HepG2 (cell line): Measurements from ENCODE around the gene AEN. TPM values are rescaled to one million over a fixed set of nuclear protein-coding genes. Genes with fewer than 3 reads are reported as not detected.

Source experiments
- ATAC-seq: fragments of 200-7000 bp; cut with Tn5 transposase; 3 replicates; pipeline ENCODE4 v1.9.1; 2020; ENCODE audit warnings: mild to moderate bottlenecking, moderate library complexity
- BruUV-seq: library from RNA; stranded (reverse); fragments of 400-500 nt; replicated peaks from 2 replicates; lab custom pipeline; 2021; lab: Mats Ljungman, UMichigan
- CTCF ChIA-PET: fragments of 300-600 bp; formaldehyde crosslinking; extraction: SDS; loops from one replicate; lab custom pipeline; 2021; ENCODE audit warnings: low total read pairs, inconsistent platforms, low intra/inter-chr PET ratio; lab: Yijun Ruan, JAX
- POLR2A ChIA-PET: fragments of 350-600 bp; sonication (Branson Sonifier 250); formaldehyde crosslinking; loops from one replicate; lab custom pipeline; 2020; ENCODE audit warnings: antibody characterized with exemption, inconsistent platforms; lab: Yijun Ruan, JAX
- DNase-seq: peaks from one replicate; pipeline ENCODE4 v3.0.0-alpha.2; 2015; ENCODE audit warnings: low spot score
- FAIRE-seq: peaks from 3 replicates; lab custom pipeline; 2011; peaks lifted over from hg19 to GRCh38; lab: Jason Lieb, UNC
- H2AFZ ChIP-seq: one replicate; pipeline ENCODE4 v1.6.1; 2011; ENCODE audit warnings: low read length, inconsistent platforms
- H3K27ac ChIP-seq: fragments of 300-600 bp; 3 replicates; pipeline ENCODE4 v1.8.0; 2011; ENCODE audit warnings: mixed run types, mild to moderate bottlenecking, mixed read lengths, low read length, inconsistent platforms; ENCODE audit not compliant: insufficient read depth; ENCODE audit errors: extremely low read length
- H3K27me3 ChIP-seq, 2 experiments: fragments of 200-600 bp in 1 of 2; 2 replicates in 1 of 2; 3 replicates in 1 of 2; pipeline versions ENCODE4 v1.6.0 to v1.8.0; 2011; ENCODE audit warnings: low read length in 2 of 2, mild to moderate bottlenecking in 2 of 2, moderate library complexity in 2 of 2, inconsistent platforms in 1 of 2; ENCODE audit not compliant: insufficient read depth in 2 of 2, control insufficient read depth in 1 of 2
- H3K36me3 ChIP-seq, 2 experiments: fragments of 200-600 bp in 1 of 2; replicated peaks in 1 of 2; 2 replicates in 1 of 2; 3 replicates in 1 of 2; pipeline versions ENCODE4 v1.5.1 to v1.8.0; 2011; ENCODE audit warnings: low read length in 2 of 2, inconsistent platforms in 1 of 2; ENCODE audit not compliant: insufficient read depth in 2 of 2, control insufficient read depth in 1 of 2
- H3K4me1 ChIP-seq: 2 replicates; pipeline ENCODE4 v1.5.1; 2012; ENCODE audit warnings: low read length, inconsistent platforms; ENCODE audit not compliant: insufficient read depth
- H3K4me2 ChIP-seq: 2 replicates; pipeline ENCODE4 v1.6.0; 2011; ENCODE audit warnings: low read depth, low read length, inconsistent platforms
- H3K4me3 ChIP-seq, 3 experiments: fragments of 200-600 bp in 1 of 3; sonication (generic), shearing (Covaris generic) in 1 of 3; replicated peaks in 1 of 3; 2 replicates each; pipeline ENCODE4 v1.5.1; 2011 to 2016; ENCODE audit warnings: low read length in 3 of 3, inconsistent platforms in 2 of 3, low read depth in 2 of 3, mild to moderate bottlenecking in 2 of 3, control low read depth in 1 of 3, mixed read lengths in 1 of 3; ENCODE audit not compliant: insufficient read depth in 1 of 3
- H3K79me2 ChIP-seq: one replicate; pipeline ENCODE4 v1.6.1; 2011; ENCODE audit warnings: low read length, inconsistent platforms; ENCODE audit not compliant: insufficient read depth
- H3K9ac ChIP-seq: 2 replicates; pipeline ENCODE4 v1.6.0; 2011; ENCODE audit warnings: mild to moderate bottlenecking, low read depth, low read length, inconsistent platforms; ENCODE audit not compliant: insufficient read depth
- H3K9me3 ChIP-seq: 2 replicates; pipeline ENCODE4 v1.5.1; 2012; ENCODE audit warnings: mild to moderate bottlenecking, low read length
- H4K20me1 ChIP-seq: 2 replicates; pipeline ENCODE4 v1.6.0; 2011; ENCODE audit warnings: inconsistent platforms, mild to moderate bottlenecking, low read length, moderate library complexity; ENCODE audit not compliant: insufficient read depth
- MAFF ChIP-seq: IDR thresholded peaks from 2 replicates; pipeline ENCODE4 v1.6.1; 2011; ENCODE audit warnings: low read depth, low read length, improper control_type of control experiment
- PHB2 ChIP-seq: fragments of 450-650 bp; IDR thresholded peaks from 2 replicates; pipeline ENCODE4 v1.6.1; 2018; ENCODE audit not compliant: partially characterized antibody
- POLR2A ChIP-seq, 2 experiments: IDR thresholded peaks; 2 replicates each; pipeline ENCODE4 v1.6.1; 2011; ENCODE audit warnings: low read depth in 2 of 2, low read length in 2 of 2, mild to moderate bottlenecking in 1 of 2, moderate library complexity in 1 of 2; ENCODE audit not compliant: insufficient read depth in 1 of 2
- STAG1 ChIP-seq: sonication (generic); formaldehyde crosslinking; IDR thresholded peaks from 2 replicates; pipeline ENCODE4 v1.4.0; 2020; ENCODE audit warnings: missing genetic modification reagents
- TCF7 ChIP-seq: sonication (generic); IDR thresholded peaks from 2 replicates; pipeline ENCODE4 v1.6.1; 2016; ENCODE audit warnings: antibody characterized with exemption, low read depth
- ZNF772 ChIP-seq: sonication (generic); formaldehyde crosslinking; IDR thresholded peaks from 2 replicates; pipeline ENCODE4 v1.5.0; 2020; ENCODE audit warnings: mild to moderate bottlenecking, missing genetic modification reagents
- WGBS: methylation state at CpG from one replicate; pipeline ENCODE4 v1.1.6; 2017; ENCODE audit warnings: low lambda C conversion rate; 5-methylcytosine and 5-hydroxymethylcytosine counted together
- in situ Hi-C: cut with HindIII; loops from 2 replicates; pipeline ENCODE4 v1.10.0; 2017; ENCODE audit warnings: low pct_unique_long_range_greater_than_20kb; ENCODE audit not compliant: extremely low pct_ligation_motif_present
- intact Hi-C: fragments of 100-400 bp; cut with micrococcal nuclease; formaldehyde crosslinking; loops from one replicate; pipeline ENCODE4 v1.10.0; 2022; ENCODE audit not compliant: unreplicated experiment
- polyA plus RNA-seq, 8 experiments: library from polyadenylated mRNA; depleted of rRNA in 3 of 8; stranded (reverse) in 7 of 8; unstranded in 1 of 8; fragments of >200 nt; fragmentation: Illumina TruSeq in 4 of 8; extraction: Trizol in 4 of 8; gene quantifications; 2 replicates each; pipeline versions ENCODE4 v1.2.1 to v1.2.3, GENCODE V29; 2011 to 2016; ENCODE audit warnings: low read depth in 4 of 8, missing spikeins in 1 of 8, mixed read lengths in 1 of 8; ENCODE audit not compliant: insufficient read depth in 1 of 8
- total RNA-seq, 5 experiments: library from RNA; depleted of rRNA; stranded (reverse); fragments of >200 nt; fragmentation: Illumina TruSeq; extraction: Trizol; gene quantifications; 2 replicates each; pipeline ENCODE4 v1.2.3, GENCODE V29; 2016; ENCODE audit warnings: low read depth in 1 of 5
- TF ChIP-seq, protein P1 (sequence below): sonication (generic); formaldehyde crosslinking; conservative IDR thresholded peaks from 2 replicates; pipeline ENCODE4 v1.4.0; 2020; ENCODE audit warnings: mild to moderate bottlenecking, missing genetic modification reagents, moderate library complexity
- TF ChIP-seq, protein P2 (sequence below): sonication (generic); formaldehyde crosslinking; IDR thresholded peaks from 2 replicates; pipeline ENCODE4 v1.9.0; 2022; ENCODE audit warnings: missing genetic modification reagents, mild to moderate bottlenecking, borderline replicate concordance
- TF ChIP-seq, protein P3 (sequence below): IDR thresholded peaks from 2 replicates; pipeline ENCODE4 v1.4.0; 2020; ENCODE audit warnings: mild to moderate bottlenecking, missing genetic modification reagents
- TF ChIP-seq, protein P4 (sequence below): sonication (generic); formaldehyde crosslinking; IDR thresholded peaks from 2 replicates; pipeline ENCODE4 v1.5.0; 2020; ENCODE audit warnings: mild to moderate bottlenecking, missing genetic modification reagents

The AEN gene
- total and polyA plus RNA-seq, 2 of the 13 experiments (the other 11 are each of a cell fraction or from before 2014, with no cell fraction given): 51.3 to 118 TPM

DNA sequence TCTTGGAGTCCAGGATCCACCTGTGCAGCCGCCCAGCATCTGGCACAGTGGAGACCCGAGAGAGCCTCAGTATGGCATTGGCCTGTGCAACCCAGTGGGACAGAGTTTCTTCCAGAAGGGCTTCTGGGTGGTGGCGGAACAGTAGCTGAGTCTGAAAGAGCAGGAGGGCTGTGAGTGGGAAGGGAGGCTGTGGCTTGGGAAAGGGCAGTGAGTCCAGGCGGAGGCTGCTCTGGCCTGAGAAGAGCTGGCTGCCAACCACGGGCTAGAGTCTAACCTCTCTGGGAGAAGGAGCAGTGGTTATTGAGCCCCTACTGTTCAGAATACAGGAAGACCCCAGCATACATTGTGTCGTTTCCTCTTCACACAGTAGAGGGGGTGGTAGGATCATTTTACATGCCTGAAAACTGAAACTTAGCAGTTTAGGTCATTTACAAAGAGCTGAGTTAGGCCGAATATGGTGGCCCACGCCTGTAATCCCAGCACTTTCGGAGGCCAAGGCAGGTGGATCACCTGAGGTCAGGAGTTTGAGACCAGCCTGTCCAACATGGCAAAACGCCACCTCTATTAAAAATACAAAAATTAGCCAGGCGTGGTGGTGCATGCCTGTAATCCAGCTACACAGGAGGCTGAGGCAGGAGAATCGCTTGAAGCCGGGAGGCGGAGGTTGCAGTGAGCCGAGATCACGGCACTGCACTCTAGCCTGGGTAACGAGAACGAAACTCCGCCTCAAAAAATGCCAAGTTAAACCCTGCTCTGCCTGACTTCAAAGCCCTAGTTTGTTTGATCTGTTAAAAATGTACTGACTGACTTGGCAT is 3.2 kb downstream of the AEN start:
- intact Hi-C loops (loop anchor here (1.0 to 10.0 kb wide), 2 partner anchors 77 to 210 kb away; no protein-coding TSS in a partner anchor), in situ Hi-C loops (no loop called here)
- peak overlapping the region; percentile 55 for H3K27ac ChIP-seq
- WGBS: 48% methylated on average over 17 of the region's 19 CpGs
- H3K4me3 ChIP-seq: peak overlapping the region; percentile 15 to 87 (median 29); a peak in 5 of 6 replicates
- DNase-seq (peak; percentile 58), FAIRE-seq (no peak), ATAC-seq (peak; percentile 43)
- peaks cover 68% of the 10 kb centered on the region for H3K4me1 ChIP-seq
- H3K36me3 ChIP-seq: peaks cover 17 to 46% of the 10 kb centered on the region in 2 experiments
- H3K9ac ChIP-seq: peak overlapping the region; percentile 99
- no peaks in the 10 kb centered on the region for H3K27me3 ChIP-seq
- CTCF ChIA-PET: interaction anchor here (1.0 to 1.7 kb wide), 2 partner anchors 77 to 210 kb away, joined by 3 to 5 read pairs; no protein-coding TSS in a partner anchor
- BruUV-seq: no TSS peak
- H3K4me2 ChIP-seq: peak overlapping the region; percentile 84
- H3K79me2 ChIP-seq: peaks cover 78% of the 10 kb centered on the region
- H4K20me1 ChIP-seq: peaks cover 65% of the 10 kb centered on the region
- H3K9me3 ChIP-seq: no peaks in the 10 kb centered on the region
- no peak overlapping the region for H2AFZ ChIP-seq
- POLR2A ChIA-PET: interaction anchor here (2.2 to 2.7 kb wide), 3 partner anchors 9 to 11 kb away, joined by 9 to 19 read pairs (median 10); no protein-coding TSS in a partner anchor
- no peak for TF ChIP-seq ZNF772 (CRISPR knock-in tag)
- TF ChIP-seq, protein P1, sequence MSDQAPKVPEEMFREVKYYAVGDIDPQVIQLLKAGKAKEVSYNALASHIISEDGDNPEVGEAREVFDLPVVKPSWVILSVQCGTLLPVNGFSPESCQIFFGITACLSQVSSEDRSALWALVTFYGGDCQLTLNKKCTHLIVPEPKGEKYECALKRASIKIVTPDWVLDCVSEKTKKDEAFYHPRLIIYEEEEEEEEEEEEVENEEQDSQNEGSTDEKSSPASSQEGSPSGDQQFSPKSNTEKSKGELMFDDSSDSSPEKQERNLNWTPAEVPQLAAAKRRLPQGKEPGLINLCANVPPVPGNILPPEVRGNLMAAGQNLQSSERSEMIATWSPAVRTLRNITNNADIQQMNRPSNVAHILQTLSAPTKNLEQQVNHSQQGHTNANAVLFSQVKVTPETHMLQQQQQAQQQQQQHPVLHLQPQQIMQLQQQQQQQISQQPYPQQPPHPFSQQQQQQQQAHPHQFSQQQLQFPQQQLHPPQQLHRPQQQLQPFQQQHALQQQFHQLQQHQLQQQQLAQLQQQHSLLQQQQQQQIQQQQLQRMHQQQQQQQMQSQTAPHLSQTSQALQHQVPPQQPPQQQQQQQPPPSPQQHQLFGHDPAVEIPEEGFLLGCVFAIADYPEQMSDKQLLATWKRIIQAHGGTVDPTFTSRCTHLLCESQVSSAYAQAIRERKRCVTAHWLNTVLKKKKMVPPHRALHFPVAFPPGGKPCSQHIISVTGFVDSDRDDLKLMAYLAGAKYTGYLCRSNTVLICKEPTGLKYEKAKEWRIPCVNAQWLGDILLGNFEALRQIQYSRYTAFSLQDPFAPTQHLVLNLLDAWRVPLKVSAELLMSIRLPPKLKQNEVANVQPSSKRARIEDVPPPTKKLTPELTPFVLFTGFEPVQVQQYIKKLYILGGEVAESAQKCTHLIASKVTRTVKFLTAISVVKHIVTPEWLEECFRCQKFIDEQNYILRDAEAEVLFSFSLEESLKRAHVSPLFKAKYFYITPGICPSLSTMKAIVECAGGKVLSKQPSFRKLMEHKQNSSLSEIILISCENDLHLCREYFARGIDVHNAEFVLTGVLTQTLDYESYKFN: peak; percentile 33; the same call in 1 of the 2 replicates
- TF ChIP-seq MAFF: peak; percentile 47; the same call in 1 of the 2 replicates
- TF ChIP-seq, protein P2, sequence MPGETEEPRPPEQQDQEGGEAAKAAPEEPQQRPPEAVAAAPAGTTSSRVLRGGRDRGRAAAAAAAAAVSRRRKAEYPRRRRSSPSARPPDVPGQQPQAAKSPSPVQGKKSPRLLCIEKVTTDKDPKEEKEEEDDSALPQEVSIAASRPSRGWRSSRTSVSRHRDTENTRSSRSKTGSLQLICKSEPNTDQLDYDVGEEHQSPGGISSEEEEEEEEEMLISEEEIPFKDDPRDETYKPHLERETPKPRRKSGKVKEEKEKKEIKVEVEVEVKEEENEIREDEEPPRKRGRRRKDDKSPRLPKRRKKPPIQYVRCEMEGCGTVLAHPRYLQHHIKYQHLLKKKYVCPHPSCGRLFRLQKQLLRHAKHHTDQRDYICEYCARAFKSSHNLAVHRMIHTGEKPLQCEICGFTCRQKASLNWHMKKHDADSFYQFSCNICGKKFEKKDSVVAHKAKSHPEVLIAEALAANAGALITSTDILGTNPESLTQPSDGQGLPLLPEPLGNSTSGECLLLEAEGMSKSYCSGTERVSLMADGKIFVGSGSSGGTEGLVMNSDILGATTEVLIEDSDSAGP (CRISPR knock-in tag): peak; percentile 27; the same call in 1 of the 2 replicates
- TF ChIP-seq, protein P3, sequence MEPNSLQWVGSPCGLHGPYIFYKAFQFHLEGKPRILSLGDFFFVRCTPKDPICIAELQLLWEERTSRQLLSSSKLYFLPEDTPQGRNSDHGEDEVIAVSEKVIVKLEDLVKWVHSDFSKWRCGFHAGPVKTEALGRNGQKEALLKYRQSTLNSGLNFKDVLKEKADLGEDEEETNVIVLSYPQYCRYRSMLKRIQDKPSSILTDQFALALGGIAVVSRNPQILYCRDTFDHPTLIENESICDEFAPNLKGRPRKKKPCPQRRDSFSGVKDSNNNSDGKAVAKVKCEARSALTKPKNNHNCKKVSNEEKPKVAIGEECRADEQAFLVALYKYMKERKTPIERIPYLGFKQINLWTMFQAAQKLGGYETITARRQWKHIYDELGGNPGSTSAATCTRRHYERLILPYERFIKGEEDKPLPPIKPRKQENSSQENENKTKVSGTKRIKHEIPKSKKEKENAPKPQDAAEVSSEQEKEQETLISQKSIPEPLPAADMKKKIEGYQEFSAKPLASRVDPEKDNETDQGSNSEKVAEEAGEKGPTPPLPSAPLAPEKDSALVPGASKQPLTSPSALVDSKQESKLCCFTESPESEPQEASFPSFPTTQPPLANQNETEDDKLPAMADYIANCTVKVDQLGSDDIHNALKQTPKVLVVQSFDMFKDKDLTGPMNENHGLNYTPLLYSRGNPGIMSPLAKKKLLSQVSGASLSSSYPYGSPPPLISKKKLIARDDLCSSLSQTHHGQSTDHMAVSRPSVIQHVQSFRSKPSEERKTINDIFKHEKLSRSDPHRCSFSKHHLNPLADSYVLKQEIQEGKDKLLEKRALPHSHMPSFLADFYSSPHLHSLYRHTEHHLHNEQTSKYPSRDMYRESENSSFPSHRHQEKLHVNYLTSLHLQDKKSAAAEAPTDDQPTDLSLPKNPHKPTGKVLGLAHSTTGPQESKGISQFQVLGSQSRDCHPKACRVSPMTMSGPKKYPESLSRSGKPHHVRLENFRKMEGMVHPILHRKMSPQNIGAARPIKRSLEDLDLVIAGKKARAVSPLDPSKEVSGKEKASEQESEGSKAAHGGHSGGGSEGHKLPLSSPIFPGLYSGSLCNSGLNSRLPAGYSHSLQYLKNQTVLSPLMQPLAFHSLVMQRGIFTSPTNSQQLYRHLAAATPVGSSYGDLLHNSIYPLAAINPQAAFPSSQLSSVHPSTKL (CRISPR knock-in tag): 0 out of 2 replicates have a peak, but pooled peaks have one; percentile 14
- TF ChIP-seq PHB2: no peak
- peak; percentile 38; the same call in 1 of the 2 replicates for TF ChIP-seq STAG1
- peak; percentile 71 for TF ChIP-seq TCF7
- TF ChIP-seq POLR2A (IDR thresholded peaks at IDR 0.05; ENCODE audit: insufficient read depth in 1 of 2, low read depth in 2 of 2, low read length in 2 of 2): peak in 1 of 2 experiments; percentile 14; a peak in 1 of 4 replicates
- TF ChIP-seq, protein P4, sequence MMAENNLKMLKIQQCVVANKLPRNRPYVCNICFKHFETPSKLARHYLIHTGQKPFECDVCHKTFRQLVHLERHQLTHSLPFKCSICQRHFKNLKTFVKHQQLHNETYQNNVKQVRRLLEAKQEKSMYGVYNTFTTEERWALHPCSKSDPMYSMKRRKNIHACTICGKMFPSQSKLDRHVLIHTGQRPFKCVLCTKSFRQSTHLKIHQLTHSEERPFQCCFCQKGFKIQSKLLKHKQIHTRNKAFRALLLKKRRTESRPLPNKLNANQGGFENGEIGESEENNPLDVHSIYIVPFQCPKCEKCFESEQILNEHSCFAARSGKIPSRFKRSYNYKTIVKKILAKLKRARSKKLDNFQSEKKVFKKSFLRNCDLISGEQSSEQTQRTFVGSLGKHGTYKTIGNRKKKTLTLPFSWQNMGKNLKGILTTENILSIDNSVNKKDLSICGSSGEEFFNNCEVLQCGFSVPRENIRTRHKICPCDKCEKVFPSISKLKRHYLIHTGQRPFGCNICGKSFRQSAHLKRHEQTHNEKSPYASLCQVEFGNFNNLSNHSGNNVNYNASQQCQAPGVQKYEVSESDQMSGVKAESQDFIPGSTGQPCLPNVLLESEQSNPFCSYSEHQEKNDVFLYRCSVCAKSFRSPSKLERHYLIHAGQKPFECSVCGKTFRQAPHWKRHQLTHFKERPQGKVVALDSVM: peak; percentile 90
